HK-2 (cell line): ENCODE measurements around the gene PPIAL4G.
"Not testable (repeated sequence)": the region's sequence is repeated elsewhere in the genome, so short reads cannot be mapped to it uniquely, and the experiment has no call there.

Experiments
- DNase-seq: peaks from one replicate; pipeline ENCODE4 v3.0.0-alpha.2; 2018; ENCODE audit not compliant: unreplicated experiment

PPIAL4G gene

GRCh38 chr1:148483029-148483428 lies at the start of gene PPIAL4G:
TSS of gene PPIAL4G (minus strand) at chr1:148483302. CDS start at chr1:148483252, 50 bp downstream.
- DNase-seq, result not testable (repeated sequence)

GRCh38 chr1:148532158-148532557 lies 49.1 kb upstream of the PPIAL4G start:
- DNase-seq, result not testable (repeated sequence)

- peak; percentile 73 for DNase-seq
Observed at GRCh38 chr1:148529101-148529567, 46.0 kb upstream of the PPIAL4G start.

GRCh38 chr1:148528591-148528990 lies 45.5 kb upstream of the PPIAL4G start:
- not testable (repeated sequence) for DNase-seq

- not testable (repeated sequence) for DNase-seq
Observed at GRCh38 chr1:148526587-148526986, 43.5 kb upstream of the PPIAL4G start.

- DNase-seq, result not testable (repeated sequence)
Observed at GRCh38 chr1:148523205-148524144, 40.4 kb upstream of the PPIAL4G start.

- DNase-seq, result peak; percentile 85
Observed at GRCh38 chr1:148522561-148523204, 39.6 kb upstream of the PPIAL4G start.

- DNase-seq, result peak; percentile 71
Observed at GRCh38 chr1:148522072-148522471, 39.0 kb upstream of the PPIAL4G start.

- not testable (repeated sequence) for DNase-seq
Observed at GRCh38 chr1:148514310-148514709, 31.2 kb upstream of the PPIAL4G start.

- DNase-seq, result not testable (repeated sequence)
Observed at GRCh38 chr1:148512571-148513184, 29.6 kb upstream of the PPIAL4G start.

- not testable (repeated sequence) for DNase-seq
Observed at GRCh38 chr1:148493933-148494332, 10.8 kb upstream of the PPIAL4G start.

GRCh38 chr1:148481134-148481533 lies 2.0 kb downstream of the PPIAL4G start:
- DNase-seq, result not testable (repeated sequence)

- DNase-seq, result not testable (repeated sequence)
Observed at GRCh38 chr1:148459694-148460093, 23.4 kb downstream of the PPIAL4G start.

- peak; percentile 5 for DNase-seq
Observed at GRCh38 chr1:148458901-148459581, 24.1 kb downstream of the PPIAL4G start.

- not testable (repeated sequence) for DNase-seq
Observed at GRCh38 chr1:148458398-148458797, 24.7 kb downstream of the PPIAL4G start.

GRCh38 chr1:148452845-148453244 lies 30.3 kb downstream of the PPIAL4G start:
- not testable (repeated sequence) for DNase-seq

- DNase-seq, result not testable (repeated sequence)
Observed at GRCh38 chr1:148439654-148440325, 43.3 kb downstream of the PPIAL4G start.

GRCh38 chr1:148435406-148435805 lies 47.7 kb downstream of the PPIAL4G start:
- no peak for DNase-seq

GRCh38 chr1:148434832-148435231 lies 48.3 kb downstream of the PPIAL4G start:
- no peak for DNase-seq

GRCh38 chr1:148432916-148433317 lies 50.2 kb downstream of the PPIAL4G start:
- not testable (repeated sequence) for DNase-seq
